NCI-H128 (cell line): ENCODE results near the gene OSCP1.

Experiments used
- DNase-seq: peaks from one replicate; lab custom pipeline; 2025; ENCODE audit not compliant: unreplicated experiment; lab: John Stamatoyannopoulos, UW

Gene OSCP1

DNA sequence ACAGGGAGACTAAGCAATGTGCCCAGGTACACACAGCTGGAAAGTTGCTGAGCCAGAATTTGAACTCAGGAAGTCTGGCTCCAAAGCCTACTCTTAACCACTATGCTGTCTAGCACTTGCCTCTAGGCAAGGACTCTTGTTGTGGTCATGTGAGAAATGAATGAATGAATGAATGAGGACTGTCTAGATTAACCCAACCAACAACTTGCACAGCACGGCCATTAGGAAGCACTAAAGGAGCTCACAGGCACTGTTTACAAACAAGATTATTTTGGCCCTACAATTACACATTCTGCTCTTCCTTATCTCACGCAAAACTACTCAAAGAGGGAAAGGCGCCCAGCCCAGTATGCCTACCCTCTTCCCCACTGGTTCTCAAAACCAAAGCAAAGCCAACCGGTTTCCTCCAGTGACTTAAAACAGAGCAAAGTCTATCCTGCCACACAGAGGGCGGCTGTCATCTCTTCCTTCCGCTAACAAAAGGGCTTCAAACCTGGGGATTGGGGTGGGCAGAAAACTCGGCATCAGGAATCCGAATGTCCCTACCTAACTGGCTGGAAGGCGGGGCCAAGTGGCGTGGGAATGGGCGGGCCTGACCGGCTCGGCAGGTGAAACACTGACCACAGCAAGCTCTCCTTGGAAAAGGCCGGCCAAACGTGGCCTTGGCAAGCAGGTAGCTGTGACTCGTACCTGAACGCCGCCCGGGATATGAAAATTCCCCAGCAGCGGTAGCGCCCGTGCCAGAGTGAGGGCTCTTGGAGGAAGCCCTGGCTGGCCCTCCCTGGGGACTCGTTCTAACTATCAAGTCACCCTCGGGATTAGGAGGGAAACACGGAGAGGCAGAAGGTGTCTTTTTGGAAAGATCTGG, 65.5 kb downstream of the OSCP1 start:
- DNase-seq: no peak

DNA sequence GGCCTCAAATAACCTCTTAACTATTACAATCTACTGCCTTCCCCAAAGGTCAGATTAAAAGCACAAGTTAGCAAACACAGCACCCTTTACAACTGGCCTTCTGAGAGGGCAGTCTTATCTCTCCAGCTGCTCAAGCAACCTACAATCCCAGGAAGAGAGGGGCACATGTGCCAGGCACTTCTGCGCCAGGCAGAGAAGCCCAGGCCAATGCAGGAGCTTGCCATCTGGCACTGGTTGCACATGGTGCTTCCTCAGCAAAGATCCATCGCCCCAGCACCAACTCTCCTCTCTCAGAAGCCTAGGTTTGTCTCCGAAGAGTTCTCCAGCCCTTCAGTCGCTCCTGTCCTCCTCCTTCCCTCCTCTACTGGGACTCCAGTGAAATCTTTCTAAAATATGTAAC, 67.0 kb downstream of the OSCP1 start:
- no peak for DNase-seq

DNA sequence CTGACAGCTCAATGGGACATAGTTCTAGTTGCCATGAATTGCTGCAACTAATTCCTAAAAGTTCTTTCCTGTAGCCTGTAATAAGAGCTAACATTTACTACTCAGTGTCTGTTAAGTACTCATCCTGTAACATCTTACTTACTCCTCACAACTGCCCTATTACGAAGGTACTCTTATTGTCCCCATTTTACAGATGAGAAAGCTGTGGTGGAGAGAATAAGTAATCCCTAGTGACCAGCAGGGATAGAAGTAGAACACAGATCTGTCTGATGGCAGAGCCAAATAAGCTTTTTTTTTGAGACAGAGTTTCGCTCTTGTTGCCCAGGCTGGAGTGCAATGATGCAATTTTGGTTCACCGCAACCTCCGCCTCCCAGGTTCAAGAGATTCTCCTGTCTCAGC, 67.6 kb downstream of the OSCP1 start:
- DNase-seq: no peak

DNA sequence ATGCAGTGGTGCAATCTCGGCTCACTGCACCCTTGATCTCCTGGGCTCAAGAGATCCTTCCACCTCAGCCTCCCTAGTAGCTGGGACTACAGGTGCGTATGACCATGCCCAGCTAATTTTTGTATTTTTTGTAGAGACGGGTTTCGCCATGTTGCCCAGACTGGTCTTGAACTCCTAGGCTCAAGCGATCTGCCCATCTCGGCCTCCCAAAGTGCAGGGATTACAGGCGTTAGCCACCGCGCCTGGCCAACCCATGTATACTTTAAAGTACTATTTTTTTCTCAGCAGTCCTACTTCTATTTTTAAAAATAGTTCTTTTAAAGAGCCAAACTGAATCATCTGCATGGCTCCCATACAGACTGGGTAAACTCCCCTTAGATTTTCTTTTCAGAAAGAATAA, 68.0 kb downstream of the OSCP1 start:
- no peak for DNase-seq

DNA sequence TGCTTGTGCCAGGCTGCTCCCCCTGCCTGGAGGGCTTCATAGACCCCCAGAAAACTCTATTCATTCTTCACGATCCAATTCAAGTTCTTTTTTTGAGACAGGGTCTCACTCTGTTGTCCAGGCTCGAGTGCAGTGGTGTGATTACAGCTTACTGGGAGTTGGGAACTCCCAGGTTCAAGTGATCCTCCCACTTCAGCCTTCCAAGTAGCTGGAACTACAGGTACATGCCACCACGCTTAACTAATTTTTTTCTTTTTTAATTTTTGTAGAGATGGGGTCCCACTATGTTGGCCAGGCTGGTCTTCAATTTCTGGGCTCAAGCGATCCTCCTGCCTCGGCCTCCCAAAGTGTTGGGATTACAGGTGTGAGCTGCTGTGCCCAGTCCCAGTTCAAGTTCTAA, 68.8 kb downstream of the OSCP1 start:
- no peak for DNase-seq

DNA sequence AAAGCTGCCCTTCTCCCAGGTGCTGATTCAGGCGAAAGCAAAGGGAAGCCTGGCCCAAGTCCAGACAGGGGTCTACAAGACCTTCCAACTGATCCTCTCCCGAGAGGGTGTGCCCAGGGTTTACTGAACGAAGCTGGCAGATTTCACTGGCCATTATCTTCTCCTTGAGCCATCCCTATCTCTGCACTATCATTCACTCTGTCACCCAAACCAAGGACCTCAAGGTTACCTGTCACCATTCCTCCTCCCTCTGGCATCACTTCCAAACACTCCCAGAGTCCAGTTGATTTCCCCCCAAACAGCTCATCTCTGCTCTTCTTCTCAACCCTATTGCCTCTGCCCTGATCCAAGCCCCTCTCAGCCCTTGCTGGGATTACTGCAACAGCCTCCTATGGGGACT, 69.5 kb downstream of the OSCP1 start:
- DNase-seq: no peak

DNA sequence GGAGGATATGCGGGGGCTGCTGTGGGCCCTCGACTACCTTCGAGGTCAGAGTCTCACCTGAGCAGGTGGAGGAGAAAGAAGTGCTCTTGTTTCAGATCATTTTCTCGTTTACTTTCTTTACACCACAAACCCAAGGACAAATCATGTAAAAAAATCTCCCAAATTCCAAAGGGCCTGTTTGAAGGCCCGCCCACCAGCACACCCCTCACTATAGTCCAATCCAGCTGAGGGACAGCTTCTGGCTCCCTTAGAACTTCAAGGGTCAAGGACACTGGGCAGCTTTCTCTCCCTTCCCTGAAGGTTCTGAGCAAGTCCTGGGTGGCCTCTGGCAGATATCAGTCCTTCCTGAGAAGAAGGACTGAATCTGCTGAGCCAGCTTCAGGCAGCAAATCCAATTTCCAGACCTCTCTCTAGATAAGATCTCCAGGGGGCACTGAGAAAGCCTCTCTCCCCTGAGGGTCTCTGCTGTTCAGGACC, 70.1 kb downstream of the OSCP1 start:
- no peak for DNase-seq

DNA sequence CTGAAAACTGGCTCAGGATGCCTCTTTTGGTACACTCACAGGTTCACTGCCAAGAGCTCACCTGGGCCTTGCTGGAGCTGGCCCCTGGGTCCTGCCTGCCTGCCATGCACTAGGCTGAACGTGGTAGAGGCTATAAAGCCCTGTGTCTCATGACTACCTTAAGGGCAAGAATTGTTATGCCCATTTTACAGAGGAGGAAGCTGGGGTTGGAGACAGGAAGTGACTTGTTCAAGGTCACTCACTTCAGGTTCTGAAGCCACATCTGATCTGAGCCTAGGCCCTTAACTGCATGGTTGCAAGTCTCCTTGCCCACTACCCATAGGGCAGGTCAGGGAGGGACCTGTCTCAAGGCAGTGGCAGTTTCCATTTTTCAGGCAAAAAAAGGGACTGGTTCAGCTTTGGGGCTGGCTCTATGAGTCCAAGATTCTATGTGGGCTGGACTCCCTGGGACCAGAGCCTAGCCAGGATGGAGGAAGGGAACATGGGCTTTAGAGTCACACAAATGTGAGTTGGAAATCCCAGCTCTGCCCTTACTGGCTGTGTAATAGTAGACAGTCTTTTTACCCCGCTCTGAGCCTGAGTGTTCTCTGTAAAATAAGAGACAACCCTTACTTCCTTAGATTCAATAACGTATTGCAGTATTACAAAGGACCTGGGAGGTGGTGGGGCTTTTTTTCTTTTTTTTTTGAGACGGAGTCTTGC, 72.3 kb downstream of the OSCP1 start:
- no peak for DNase-seq

DNA sequence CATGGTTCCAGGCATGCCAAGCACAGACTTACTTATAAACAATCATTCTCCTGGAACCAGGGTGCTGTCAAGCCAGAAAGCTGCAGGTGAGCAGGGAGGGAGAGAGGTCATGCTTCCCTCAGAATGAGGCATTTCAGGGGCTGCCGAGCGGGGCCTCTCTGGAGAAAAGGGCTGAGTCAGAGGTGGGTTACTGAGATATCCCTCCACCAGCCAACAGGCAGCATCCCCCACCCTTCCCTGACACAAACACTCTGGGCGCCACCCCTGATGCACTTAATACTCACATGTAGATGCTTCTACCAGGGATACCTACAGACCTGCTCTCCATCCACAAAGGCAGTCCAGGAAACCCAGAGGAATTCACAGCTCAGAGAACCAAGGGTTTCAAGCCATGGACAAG, 77.6 kb downstream of the OSCP1 start:
- DNase-seq: no peak

DNA sequence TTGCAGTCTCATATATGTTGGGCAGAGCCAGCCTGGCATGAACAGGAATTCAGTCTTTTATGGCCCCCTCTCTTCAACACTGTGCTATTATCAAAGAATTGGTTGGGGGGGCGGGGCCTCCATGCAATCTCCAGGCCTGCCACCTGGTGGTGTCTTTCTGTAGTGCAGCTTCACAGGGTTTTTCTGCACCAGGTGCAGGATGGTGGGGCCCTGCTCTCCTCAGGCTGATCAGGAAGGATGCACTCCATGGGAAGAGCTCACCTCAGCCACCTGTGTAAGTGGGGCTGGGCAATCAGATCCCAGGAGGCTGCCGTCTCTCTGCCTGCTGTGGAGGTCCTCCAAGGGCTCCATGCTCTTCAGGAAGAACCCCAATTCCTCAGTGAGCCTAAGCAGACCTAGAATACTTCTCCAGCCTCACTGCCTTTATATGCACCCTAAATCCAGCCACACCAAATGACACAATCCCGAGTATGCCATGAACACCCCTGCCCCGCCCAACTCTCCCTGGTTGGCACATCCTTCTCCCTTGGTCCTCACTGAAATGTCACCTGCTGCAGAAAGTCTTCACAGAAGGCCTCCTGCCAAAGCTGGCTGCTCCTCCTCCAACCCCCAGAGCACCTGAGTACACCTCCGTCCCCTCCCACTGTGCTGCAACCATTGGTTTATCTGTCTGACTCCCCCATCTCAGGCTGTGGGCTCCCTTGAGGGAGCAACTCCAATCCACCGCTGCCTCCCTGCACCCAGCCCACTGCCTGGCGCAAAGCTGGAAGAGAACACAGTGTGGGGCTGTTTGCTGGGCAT, 81.0 kb downstream of the OSCP1 start:
- peak; percentile 82 for DNase-seq
